HCT116 (cell line): ENCODE measurements around the gene KCNA3. TPM values are rescaled to one million over a fixed set of nuclear protein-coding genes. Genes with fewer than 3 reads are reported as not detected.

Experiments
- ATAC-seq: fragments of 200-7000 bp; cut with Tn5 transposase; 2 replicates; pipeline ENCODE4 v1.9.1; 2020; ENCODE audit warnings: mild to moderate bottlenecking, moderate library complexity
- BruUV-seq: library from RNA; stranded (reverse); fragments of 400-500 nt; replicated peaks from 2 replicates; lab custom pipeline; 2021; lab: Mats Ljungman, UMichigan
- CTCF ChIA-PET: fragments of 300-600 bp; sonication (Branson Sonifier 250); formaldehyde crosslinking; loops from one replicate; lab custom pipeline; 2021; ENCODE audit warnings: antibody characterized with exemption; lab: Charles Lee
- POLR2A ChIA-PET: fragments of 300-600, 350-600 bp; sonication (Branson Sonifier 250); formaldehyde crosslinking; loops from one replicate; lab custom pipeline; 2021; ENCODE audit warnings: antibody characterized with exemption; lab: Charles Lee
- RAD21 ChIA-PET, 2 experiments: fragments of 300-600 bp; sonication (Branson Sonifier 250); formaldehyde crosslinking; loops; one replicate each; lab custom pipeline; 2023; ENCODE audit warnings: low total read pairs in 2 of 2; ENCODE audit not compliant: uncharacterized antibody in 2 of 2, unreplicated experiment in 2 of 2, low non-redundant PET in 1 of 2; lab: Charles Lee
- DNase-seq: peaks from one replicate; pipeline ENCODE4 v3.0.0-alpha.2; 2010; ENCODE audit warnings: low read depth, low spot score
- H2AFZ ChIP-seq: fragments of 200-600 bp; shearing (Covaris generic), sonication (generic); 2 replicates; pipeline ENCODE4 v1.6.1; 2017; ENCODE audit warnings: low read depth, mixed run types, mixed read lengths, antibody characterized with exemption, low read length; ENCODE audit not compliant: poor library complexity, severe bottlenecking
- H3K27ac ChIP-seq: 2 replicates; pipeline ENCODE4 v1.5.1; 2012; ENCODE audit warnings: low read depth, low read length
- H3K27me3 ChIP-seq: fragments of 200-600 bp; sonication (generic); 2 replicates; pipeline ENCODE4 v1.6.1; 2016; ENCODE audit warnings: mixed run types, low read length, mixed read lengths; ENCODE audit not compliant: insufficient read depth
- H3K36me3 ChIP-seq, 2 experiments: fragments of 200-500 bp in 1 of 2; fragments of 200-600 bp in 1 of 2; sonication (Bioruptor generic) in 1 of 2; sonication (generic) in 1 of 2; 2 replicates each; pipeline versions ENCODE4 v1.5.1 to v1.6.1; 2014 to 2016; ENCODE audit warnings: low read length in 2 of 2, inconsistent platforms in 1 of 2, mixed read lengths in 1 of 2, mixed run types in 1 of 2; ENCODE audit not compliant: insufficient read depth in 2 of 2, control insufficient read depth in 1 of 2
- H3K4me1 ChIP-seq, 2 experiments: fragments of 200-600 bp in 1 of 2; sonication (generic) in 1 of 2; 2 replicates each; pipeline versions ENCODE4 v1.5.1 to v1.6.1; 2012 to 2017; ENCODE audit warnings: low read length in 2 of 2, inconsistent platforms in 1 of 2, mild to moderate bottlenecking in 1 of 2, mixed read lengths in 1 of 2, mixed run types in 1 of 2, moderate library complexity in 1 of 2; ENCODE audit not compliant: insufficient read depth in 2 of 2, control insufficient read depth in 1 of 2
- H3K4me2 ChIP-seq: fragments of 200-600 bp; sonication (generic); 2 replicates; pipeline ENCODE4 v1.6.1; 2017; ENCODE audit warnings: mixed run types, low read length, mixed read lengths
- H3K4me3 ChIP-seq, 2 experiments: fragments of 200-600 bp in 1 of 2; sonication (generic) in 1 of 2; replicated peaks in 1 of 2; 2 replicates each; pipeline ENCODE4 v1.5.1; 2011 to 2016; ENCODE audit warnings: low read length in 2 of 2, control low read depth in 1 of 2, low read depth in 1 of 2, mild to moderate bottlenecking in 1 of 2, mixed read lengths in 1 of 2, mixed run types in 1 of 2
- H3K79me2 ChIP-seq: fragments of 200-600 bp; sonication (generic); 2 replicates; pipeline ENCODE4 v1.6.1; 2017; ENCODE audit warnings: mild to moderate bottlenecking, mixed run types, low read length, moderate library complexity, mixed read lengths; ENCODE audit not compliant: insufficient read depth
- H3K9ac ChIP-seq: fragments of 200-600 bp; sonication (generic); 2 replicates; pipeline ENCODE4 v1.6.1; 2016; ENCODE audit warnings: low read length, mixed read lengths
- H3K9me2 ChIP-seq: fragments of 200-600 bp; sonication (generic), shearing (Covaris generic); 2 replicates; pipeline ENCODE4 v1.6.1; 2017; ENCODE audit warnings: mixed run types, mild to moderate bottlenecking, moderate library complexity; ENCODE audit not compliant: insufficient read depth
- H3K9me3 ChIP-seq, 2 experiments: fragments of 200-500 bp in 1 of 2; fragments of 200-600 bp in 1 of 2; sonication (Bioruptor generic) in 1 of 2; sonication (generic) in 1 of 2; 2 replicates each; pipeline ENCODE4 v1.6.1; 2014 to 2017; ENCODE audit warnings: low read length in 2 of 2, mixed read lengths in 2 of 2, inconsistent platforms in 1 of 2, low read depth in 1 of 2, mild to moderate bottlenecking in 1 of 2, mixed run types in 1 of 2, moderate library complexity in 1 of 2; ENCODE audit not compliant: control insufficient read depth in 1 of 2, insufficient read depth in 1 of 2
- H4K20me1 ChIP-seq: fragments of 200-600 bp; sonication (generic), shearing (Covaris generic); 2 replicates; pipeline ENCODE4 v1.6.1; 2017; ENCODE audit warnings: mixed run types, mild to moderate bottlenecking, moderate library complexity; ENCODE audit not compliant: insufficient read depth
- CBX3 ChIP-seq: IDR thresholded peaks from 2 replicates; pipeline ENCODE4 v1.6.1; 2012; ENCODE audit warnings: low read depth
- CEBPB ChIP-seq: IDR thresholded peaks from 2 replicates; pipeline ENCODE4 v1.6.1; 2012; ENCODE audit warnings: low read depth
- CTCF ChIP-seq, 3 experiments: fragments of 200-600 bp in 1 of 3; sonication (generic) in 1 of 3; IDR thresholded peaks in 2 of 3; conservative IDR thresholded peaks in 1 of 3; 2 replicates each; pipeline ENCODE4 v1.5.1; 2012 to 2017; ENCODE audit warnings: low read depth in 2 of 3, low read length in 2 of 3, antibody characterized with exemption in 1 of 3, borderline replicate concordance in 1 of 3, control low read depth in 1 of 3, mild to moderate bottlenecking in 1 of 3, mixed read lengths in 1 of 3, mixed run types in 1 of 3, moderate library complexity in 1 of 3; ENCODE audit not compliant: insufficient read depth in 1 of 3
- FOSL1 ChIP-seq: IDR thresholded peaks from 2 replicates; pipeline ENCODE4 v1.6.1; 2012; ENCODE audit warnings: low read depth
- POLR2A ChIP-seq: IDR thresholded peaks from 2 replicates; pipeline ENCODE4 v1.7.0; 2011; ENCODE audit warnings: borderline replicate concordance; ENCODE audit not compliant: insufficient read depth, insufficient read length; ENCODE audit errors: extremely low read depth
- POLR2AphosphoS5 ChIP-seq: IDR thresholded peaks from 2 replicates; pipeline ENCODE4 v1.6.1; 2011; ENCODE audit warnings: mild to moderate bottlenecking, low read depth, low read length, moderate library complexity
- RAD21 ChIP-seq: IDR thresholded peaks from 2 replicates; pipeline ENCODE4 v1.6.1; 2012; ENCODE audit warnings: low read depth, mild to moderate bottlenecking
- SP1 ChIP-seq: IDR thresholded peaks from 2 replicates; pipeline ENCODE4 v1.6.1; 2012; ENCODE audit warnings: low read depth
- SRF ChIP-seq: IDR thresholded peaks from 2 replicates; pipeline ENCODE4 v1.6.1; 2012; ENCODE audit warnings: low read depth
- TCF7L2 ChIP-seq: IDR thresholded peaks from 2 replicates; pipeline ENCODE4 v1.7.0; 2011; ENCODE audit warnings: borderline replicate concordance, inconsistent platforms; ENCODE audit not compliant: insufficient read depth, insufficient read length; ENCODE audit errors: extremely low read depth
- YY1 ChIP-seq: IDR thresholded peaks from 2 replicates; pipeline ENCODE4 v1.6.1; 2011; ENCODE audit warnings: low read length, low read depth, moderate library complexity, mild to moderate bottlenecking; ENCODE audit not compliant: insufficient replicate concordance; ENCODE audit errors: extremely low read depth
- ZBTB33 ChIP-seq: IDR thresholded peaks from 2 replicates; pipeline ENCODE4 v1.6.1; 2011; ENCODE audit warnings: mild to moderate bottlenecking, low read length, moderate library complexity; ENCODE audit not compliant: insufficient replicate concordance; ENCODE audit errors: extremely low read depth
- ZFX ChIP-seq: fragments of 450-650 bp; IDR thresholded peaks from 2 replicates; pipeline ENCODE4 v1.6.1; 2017
- ZNF274 ChIP-seq: fragments of 200-500 bp; sonication (Bioruptor generic); IDR thresholded peaks from 2 replicates; pipeline ENCODE4 v1.6.1; 2014; ENCODE audit warnings: mild to moderate bottlenecking, low read depth, low read length, inconsistent platforms
- intact Hi-C: fragments of 100-400 bp; cut with micrococcal nuclease; formaldehyde crosslinking; loops from 2 replicates; pipeline ENCODE4 v1.10.0; 2022
- total RNA-seq: library from RNA; stranded (reverse); gene quantifications from one replicate; pipeline ENCODE4 v1.2.1, GENCODE V29; 2021; ENCODE audit not compliant: unreplicated experiment
- TF ChIP-seq, protein P1 (sequence below): IDR thresholded peaks from 2 replicates; pipeline ENCODE4 v1.6.1; 2012
- TF ChIP-seq, protein P2 (sequence below): IDR thresholded peaks from 2 replicates; pipeline ENCODE4 v1.6.1; 2012

Gene KCNA3
- total RNA-seq, 1 experiment from 2014 or later = 0.07 TPM

DNA sequence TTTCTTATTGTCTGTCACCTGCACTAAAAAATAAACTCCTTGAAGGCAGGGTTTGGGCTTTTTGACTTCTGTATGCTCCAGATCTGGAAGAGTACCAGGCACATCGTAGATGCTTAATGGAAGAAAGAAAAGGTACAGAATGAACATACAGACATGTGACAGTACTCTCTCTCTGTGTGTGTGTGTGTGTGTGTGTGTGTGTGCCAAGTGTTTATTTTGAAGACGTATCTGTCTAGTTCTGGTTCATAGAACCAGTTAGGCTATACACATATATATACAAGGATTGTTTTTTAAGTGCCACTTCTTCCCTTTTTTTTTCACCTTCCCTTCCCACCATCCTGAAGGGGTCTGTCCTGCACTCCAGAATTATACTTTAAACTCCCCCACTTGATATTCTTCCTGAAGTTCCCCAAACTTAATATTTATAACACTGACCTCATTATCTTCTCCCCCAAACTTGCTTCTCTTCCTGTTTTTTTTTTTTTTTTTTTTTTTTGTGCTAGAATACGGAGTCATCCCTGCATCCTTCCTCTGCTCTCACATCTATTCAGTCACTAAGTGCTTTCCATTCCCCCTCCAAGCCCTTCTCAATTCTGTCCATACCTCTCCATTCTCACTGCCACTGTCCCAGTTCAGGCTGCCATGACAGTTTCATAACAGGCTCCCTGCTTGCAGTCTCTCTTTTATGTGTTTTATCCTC, 5.4 kb upstream of the KCNA3 start:
- ChIA-PET CTCF (no interaction called here), POLR2A (no interaction called here), RAD21 (no interaction called here)
- no peak overlapping the region for H3K27ac ChIP-seq
- no peak overlapping the region for H3K9ac ChIP-seq
- no peaks in the 10 kb centered on the region for H3K9me3 ChIP-seq
- H3K4me3 ChIP-seq = no peak overlapping the region
- no peaks in the 10 kb centered on the region for H3K4me1 ChIP-seq
- DNase-seq (no peak), ATAC-seq (no peak)
- H4K20me1 ChIP-seq = no peaks in the 10 kb centered on the region
- no peaks in the 10 kb centered on the region for H3K36me3 ChIP-seq
- BruUV-seq = no TSS peak
- TF ChIP-seq ZBTB33 = no peak
- TF ChIP-seq CTCF (IDR thresholded peaks at IDR 0.05 in 2 of 3, conservative IDR thresholded peaks at IDR 0.05 in 1 of 3; ENCODE audit: borderline replicate concordance in 1 of 3, insufficient read depth in 1 of 3, low read depth in 2 of 3, low read length in 2 of 3) = no peak
- no peak for TF ChIP-seq FOSL1
- no peak for TF ChIP-seq ZFX
- TF ChIP-seq SRF = no peak
- TF ChIP-seq YY1 = no peak
- TF ChIP-seq POLR2A = no peak
- TF ChIP-seq TCF7L2 = no peak
- no peak for TF ChIP-seq POLR2AphosphoS5
- no peak for TF ChIP-seq SP1
- TF ChIP-seq CBX3 = no peak
- TF ChIP-seq RAD21 = no peak
- TF ChIP-seq ZNF274 = no peak
- TF ChIP-seq, protein P1, sequence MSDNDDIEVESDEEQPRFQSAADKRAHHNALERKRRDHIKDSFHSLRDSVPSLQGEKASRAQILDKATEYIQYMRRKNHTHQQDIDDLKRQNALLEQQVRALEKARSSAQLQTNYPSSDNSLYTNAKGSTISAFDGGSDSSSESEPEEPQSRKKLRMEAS = no peak
- TF ChIP-seq, protein P2, sequence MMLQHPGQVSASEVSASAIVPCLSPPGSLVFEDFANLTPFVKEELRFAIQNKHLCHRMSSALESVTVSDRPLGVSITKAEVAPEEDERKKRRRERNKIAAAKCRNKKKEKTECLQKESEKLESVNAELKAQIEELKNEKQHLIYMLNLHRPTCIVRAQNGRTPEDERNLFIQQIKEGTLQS = no peak
- no peak for TF ChIP-seq CEBPB
- no peaks in the 10 kb centered on the region for H3K9me2 ChIP-seq
- H3K4me2 ChIP-seq = no peak overlapping the region
- peaks cover 37% of the 10 kb centered on the region for H3K27me3 ChIP-seq
- H3K79me2 ChIP-seq = no peaks in the 10 kb centered on the region
- H2AFZ ChIP-seq = no peak overlapping the region
- intact Hi-C loops = loop anchor here (5.0 kb wide), 1 partner anchor 48 kb away; no protein-coding TSS in a partner anchor
